ENCODE data around the gene CTBP2. TPM values are rescaled to one million over a fixed set of nuclear protein-coding genes. Genes with fewer than 3 reads are reported as not detected.

Gene CTBP2
- total RNA-seq, 6 experiments from 2014 or later = 70.6 to 86.9 (median 78.8) TPM

DNA sequence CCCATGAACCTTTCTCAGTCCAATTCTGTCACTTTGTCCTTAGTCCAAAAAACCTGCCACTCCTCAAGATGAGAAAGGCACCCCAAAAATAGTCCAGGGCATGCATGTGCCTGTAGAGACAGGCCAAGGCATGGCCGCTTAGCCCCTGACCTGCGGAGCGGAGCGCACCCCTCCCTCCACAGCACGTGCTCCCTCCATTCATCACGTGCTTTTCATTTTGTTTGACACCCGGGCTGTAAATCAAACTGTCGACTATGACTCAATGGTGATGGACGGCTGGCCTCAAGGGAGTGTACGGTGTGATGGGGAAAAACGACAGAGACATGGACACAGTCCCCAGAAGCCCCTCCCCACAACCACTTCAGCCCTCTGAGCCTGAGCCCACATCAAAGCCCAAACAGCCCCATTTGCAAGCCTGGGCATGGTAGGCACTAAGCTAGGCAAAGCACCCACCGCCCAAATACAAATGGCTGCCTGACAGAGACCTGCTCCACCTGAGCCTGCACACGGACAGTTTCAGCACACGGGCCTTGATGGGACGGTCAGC is 127.8 kb downstream of the CTBP2 start:
- Mint-ChIP-seq H3K4me3 (no peak overlapping the region), H3K4me1 (ENCODE audit: low read depth) (peaks cover 82% of the 10 kb centered on the region), H3K27me3 (ENCODE audit: insufficient read depth) (peaks cover 3% of the 10 kb centered on the region), H3K9me3 (no peaks in the 10 kb centered on the region), H3K36me3 (ENCODE audit: low read depth) (peaks cover 19% of the 10 kb centered on the region), H3K27ac (peak overlapping the region; percentile 67)
- DNase-seq = no peak
- TF ChIP-seq, protein P1, sequence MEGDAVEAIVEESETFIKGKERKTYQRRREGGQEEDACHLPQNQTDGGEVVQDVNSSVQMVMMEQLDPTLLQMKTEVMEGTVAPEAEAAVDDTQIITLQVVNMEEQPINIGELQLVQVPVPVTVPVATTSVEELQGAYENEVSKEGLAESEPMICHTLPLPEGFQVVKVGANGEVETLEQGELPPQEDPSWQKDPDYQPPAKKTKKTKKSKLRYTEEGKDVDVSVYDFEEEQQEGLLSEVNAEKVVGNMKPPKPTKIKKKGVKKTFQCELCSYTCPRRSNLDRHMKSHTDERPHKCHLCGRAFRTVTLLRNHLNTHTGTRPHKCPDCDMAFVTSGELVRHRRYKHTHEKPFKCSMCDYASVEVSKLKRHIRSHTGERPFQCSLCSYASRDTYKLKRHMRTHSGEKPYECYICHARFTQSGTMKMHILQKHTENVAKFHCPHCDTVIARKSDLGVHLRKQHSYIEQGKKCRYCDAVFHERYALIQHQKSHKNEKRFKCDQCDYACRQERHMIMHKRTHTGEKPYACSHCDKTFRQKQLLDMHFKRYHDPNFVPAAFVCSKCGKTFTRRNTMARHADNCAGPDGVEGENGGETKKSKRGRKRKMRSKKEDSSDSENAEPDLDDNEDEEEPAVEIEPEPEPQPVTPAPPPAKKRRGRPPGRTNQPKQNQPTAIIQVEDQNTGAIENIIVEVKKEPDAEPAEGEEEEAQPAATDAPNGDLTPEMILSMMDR (IDR thresholded peaks at IDR 0.05) = no peak

DNA sequence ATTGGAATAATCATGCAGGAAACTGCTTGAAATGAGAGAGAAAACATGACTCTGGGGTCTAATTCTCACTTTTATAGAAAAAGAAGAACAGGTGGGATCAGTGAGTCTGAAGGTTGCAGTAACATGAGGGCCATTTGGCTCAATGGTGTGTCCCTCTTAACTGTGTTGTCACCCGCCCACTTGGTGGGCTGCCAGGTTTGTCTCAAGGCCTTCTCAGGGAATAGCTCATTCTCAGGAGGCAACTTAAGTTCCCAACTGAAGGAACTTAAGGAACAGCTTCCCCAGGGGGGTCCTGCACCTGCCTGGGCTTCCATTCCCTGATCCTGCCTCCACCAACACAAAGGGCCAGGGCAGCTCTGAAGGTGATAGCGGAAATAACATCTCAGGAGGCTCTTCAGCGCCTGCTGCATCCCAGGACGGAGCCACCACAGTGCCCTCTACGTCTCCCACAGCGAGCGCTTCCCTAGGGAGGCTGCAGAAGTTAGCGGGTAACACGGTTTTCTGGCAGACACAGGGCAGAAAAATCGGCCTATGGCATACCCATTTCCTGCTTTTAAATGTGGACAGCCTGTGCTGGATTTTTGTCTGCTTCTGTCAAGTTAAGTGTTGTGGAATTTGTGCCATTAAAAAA is 129.7 kb downstream of the CTBP2 start:
- no peak overlapping the region for H3K4me3 Mint-ChIP-seq
- H3K36me3 Mint-ChIP-seq (ENCODE audit: low read depth) = peaks cover 8% of the 10 kb centered on the region
- no peak overlapping the region for H3K27ac Mint-ChIP-seq
- peaks cover 64% of the 10 kb centered on the region for H3K4me1 Mint-ChIP-seq (ENCODE audit: low read depth)
- H3K27me3 Mint-ChIP-seq (ENCODE audit: insufficient read depth) = peaks cover 3% of the 10 kb centered on the region
- TF ChIP-seq, protein P1 (IDR thresholded peaks at IDR 0.05) = no peak
- DNase-seq = no peak
- no peaks in the 10 kb centered on the region for H3K9me3 Mint-ChIP-seq

DNA sequence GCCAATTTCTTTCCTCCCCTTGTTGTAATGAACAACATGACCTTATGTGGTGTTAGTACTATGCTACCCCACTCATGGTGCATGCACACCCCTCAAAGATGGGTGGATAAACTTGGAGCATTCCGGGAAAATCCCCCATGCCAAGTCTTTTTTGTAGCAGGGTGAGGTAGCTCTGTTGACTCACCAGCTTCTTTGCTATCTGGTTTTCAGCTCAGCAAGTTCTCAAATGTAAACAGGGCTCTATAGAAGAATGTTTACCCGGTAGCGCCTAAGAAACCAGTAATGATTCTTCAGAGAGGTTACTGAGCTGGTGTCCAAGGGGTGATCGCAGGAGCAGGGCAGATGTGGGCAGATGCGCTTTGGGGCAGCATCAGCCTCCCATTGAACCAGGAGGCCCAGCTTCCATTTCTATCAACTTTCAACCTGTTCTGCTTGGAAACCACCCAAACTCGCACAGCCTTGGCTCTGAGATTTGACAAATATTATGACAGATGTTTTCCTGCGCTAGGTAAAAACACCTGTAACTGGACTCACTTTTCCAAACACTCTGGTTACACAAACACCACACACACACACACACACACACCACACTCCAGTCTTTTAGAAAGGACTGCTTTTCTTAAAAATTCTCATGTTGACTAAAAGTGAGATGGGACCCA is 130.7 kb downstream of the CTBP2 start:
- peak overlapping the region; percentile 83 for H3K27ac Mint-ChIP-seq
- peak overlapping the region; percentile 76 for H3K4me3 Mint-ChIP-seq
- peaks cover 64% of the 10 kb centered on the region for H3K4me1 Mint-ChIP-seq (ENCODE audit: low read depth)
- H3K36me3 Mint-ChIP-seq (ENCODE audit: low read depth) = peaks cover 10% of the 10 kb centered on the region
- TF ChIP-seq, protein P1 (IDR thresholded peaks at IDR 0.05) = no peak
- H3K27me3 Mint-ChIP-seq (ENCODE audit: insufficient read depth) = peaks cover 3% of the 10 kb centered on the region
- H3K9me3 Mint-ChIP-seq = no peaks in the 10 kb centered on the region
- peak; percentile 23 for DNase-seq

DNA sequence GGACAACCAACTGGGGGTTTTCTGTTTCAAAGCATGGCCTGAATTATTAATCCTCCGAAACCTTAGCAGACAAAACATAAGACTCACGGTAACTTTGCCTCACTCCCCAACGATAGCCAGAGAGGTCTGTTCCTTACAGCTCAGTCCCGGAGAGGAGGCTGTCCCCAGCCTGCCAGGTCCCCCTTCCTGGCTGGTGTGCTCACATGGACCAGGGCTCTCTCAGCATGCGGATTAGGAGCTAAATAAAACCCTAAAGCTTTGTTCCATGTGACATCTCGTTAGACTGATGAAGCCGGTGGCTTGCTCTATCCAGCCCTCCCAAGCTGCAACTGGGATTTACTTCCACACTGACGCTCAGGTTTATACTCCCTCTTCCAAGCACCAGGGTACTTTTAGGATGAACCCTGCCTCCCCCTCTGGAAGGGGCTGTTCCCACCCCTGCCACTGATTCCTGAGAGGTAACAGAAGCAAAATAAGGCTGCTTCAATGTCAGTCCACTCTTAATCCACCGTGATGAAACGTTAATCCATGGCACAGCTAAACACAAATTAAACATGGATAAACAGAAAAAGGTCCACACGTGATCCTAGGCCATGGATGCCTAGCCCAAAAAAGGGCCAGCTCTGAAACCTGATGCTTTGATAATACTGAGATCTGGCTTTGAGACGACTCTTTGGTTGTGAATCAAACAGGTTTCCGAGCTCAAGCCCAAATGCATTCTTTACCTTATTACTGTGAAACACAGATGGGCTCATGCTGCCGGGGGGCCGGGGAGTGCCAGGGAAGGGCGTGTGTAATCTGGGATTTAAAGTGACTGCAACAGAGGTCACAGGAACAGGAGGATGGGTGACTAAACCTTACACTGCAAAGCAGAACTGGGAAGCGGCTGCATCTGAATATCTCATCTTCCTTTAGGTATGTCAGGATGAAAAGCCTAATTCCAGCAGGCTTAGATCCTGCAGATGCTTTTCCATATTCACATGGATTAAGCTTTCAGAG is 132.2 kb downstream of the CTBP2 start:
- DNase-seq = peak; percentile 71
- Mint-ChIP-seq H3K36me3 (ENCODE audit: low read depth) (peaks cover 16% of the 10 kb centered on the region), H3K27me3 (ENCODE audit: insufficient read depth) (peaks cover 3% of the 10 kb centered on the region), H3K4me3 (peak overlapping the region; percentile 65), H3K27ac (peak overlapping the region; percentile 86), H3K9me3 (no peaks in the 10 kb centered on the region), H3K4me1 (ENCODE audit: low read depth) (peaks cover 66% of the 10 kb centered on the region)
- TF ChIP-seq, protein P1 (IDR thresholded peaks at IDR 0.05) = no peak

DNA sequence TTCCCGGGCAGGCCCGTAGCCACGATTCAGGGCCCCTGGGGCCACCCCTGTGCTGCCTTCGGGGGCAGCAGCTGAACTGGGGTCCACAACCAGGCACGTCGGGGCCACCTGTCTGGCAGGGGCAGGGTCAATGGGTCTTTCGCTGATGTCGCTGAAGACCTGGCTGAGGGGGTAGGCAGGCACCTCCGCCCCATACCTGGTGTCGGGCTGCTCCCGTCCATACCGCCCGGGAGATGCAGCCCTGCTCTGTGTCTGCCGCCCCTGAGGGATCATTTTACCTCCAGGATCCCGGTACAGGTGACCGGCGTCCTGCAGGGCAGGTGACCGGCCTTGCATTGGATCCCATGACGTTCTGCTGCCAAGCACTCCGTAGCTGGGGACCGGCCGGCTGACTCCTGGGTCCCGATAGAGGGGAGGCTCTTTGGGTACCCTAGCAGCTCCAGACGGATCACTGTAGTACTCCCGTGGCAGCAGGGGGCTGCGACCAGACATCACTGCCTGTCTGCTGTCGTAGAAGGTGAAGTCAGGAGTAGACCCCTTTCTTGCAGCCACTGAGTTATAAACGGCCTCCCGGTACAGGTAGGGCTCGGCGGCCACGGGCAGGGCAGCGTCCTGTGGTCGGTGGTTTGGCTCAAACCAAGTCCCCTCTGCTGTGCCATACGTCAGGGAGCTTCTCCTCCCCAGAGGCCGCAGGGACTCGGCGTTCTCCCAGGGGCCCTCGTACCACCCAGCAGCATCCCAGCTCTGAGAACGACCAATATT is 133.2 kb downstream of the CTBP2 start:
- TF ChIP-seq, protein P1 (IDR thresholded peaks at IDR 0.05) = no peak
- no peaks in the 10 kb centered on the region for H3K9me3 Mint-ChIP-seq
- no peak for DNase-seq
- no peak overlapping the region for H3K27ac Mint-ChIP-seq
- peaks cover 3% of the 10 kb centered on the region for H3K27me3 Mint-ChIP-seq (ENCODE audit: insufficient read depth)
- H3K4me1 Mint-ChIP-seq (ENCODE audit: low read depth) = peaks cover 62% of the 10 kb centered on the region
- H3K36me3 Mint-ChIP-seq (ENCODE audit: low read depth) = peaks cover 11% of the 10 kb centered on the region
- no peak overlapping the region for H3K4me3 Mint-ChIP-seq
